Thyroid gland (tissue), 4 donors: ENCODE measurements around the gene IFI27L1.

Experiments used
- CTCF ChIP-seq, 6 experiments: fragments of 200-600 bp in 3 of 6; fragments of 450-650 bp in 3 of 6; sonication (generic) in 3 of 6; IDR thresholded peaks; one replicate each; pipeline ENCODE4 v1.5.1; 2016 to 2019; ENCODE audit warnings: antibody characterized with exemption in 6 of 6, mild to moderate bottlenecking in 2 of 6, inconsistent platforms in 1 of 6, moderate library complexity in 1 of 6
- POLR2A ChIP-seq, 2 donors: fragments of 450-650 bp; IDR thresholded peaks; one replicate each; pipeline ENCODE4 v1.6.1; 2017; ENCODE audit warnings: antibody characterized with exemption in 2 of 2, mild to moderate bottlenecking in 2 of 2, moderate library complexity in 1 of 2

- TF ChIP-seq CTCF (IDR thresholded peaks at IDR 0.05) (no peak), POLR2A (IDR thresholded peaks at IDR 0.05) (no peak)
Observed at GRCh38 chr14:94116701-94117100, 35.6 kb downstream of the IFI27L1 start.
